OCI-LY3 (cell line): Measurements from ENCODE around the gene ALS2.

ENCODE experiments used
- EZH2phosphoT487 ChIP-seq: fragments of 200-600 bp; shearing (Covaris generic); IDR thresholded peaks from 2 replicates; pipeline ENCODE4 v1.6.1; 2018; ENCODE audit warnings: antibody characterized with exemption, mixed run types, low read depth
- TF ChIP-seq, protein P1 (sequence below): fragments of 200-600, 300-600 bp; sonication (generic); IDR thresholded peaks from 2 replicates; pipeline ENCODE4 v1.5.1; 2014; ENCODE audit warnings: antibody characterized with exemption, low read length, low read depth

DNA sequence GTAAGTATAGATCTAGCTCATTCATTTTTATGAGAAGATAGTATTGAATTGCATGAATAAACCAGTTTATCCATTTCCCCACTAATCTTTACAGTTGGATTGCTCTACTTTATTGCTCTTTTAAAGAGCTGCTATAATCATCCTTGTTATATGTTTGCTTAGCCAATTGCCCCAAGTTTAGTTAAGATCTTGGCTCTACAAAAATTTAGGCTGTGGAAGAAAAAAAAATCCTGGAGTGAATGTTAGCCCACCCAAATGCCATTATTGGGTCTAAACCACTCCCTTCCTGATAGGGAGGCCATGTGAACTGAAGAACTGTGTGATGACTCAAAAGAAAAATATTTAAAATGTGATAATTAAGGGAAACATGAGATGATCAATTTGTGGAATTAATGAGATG, 2.9 kb downstream of the ALS2 start:
- TF ChIP-seq, protein P1, sequence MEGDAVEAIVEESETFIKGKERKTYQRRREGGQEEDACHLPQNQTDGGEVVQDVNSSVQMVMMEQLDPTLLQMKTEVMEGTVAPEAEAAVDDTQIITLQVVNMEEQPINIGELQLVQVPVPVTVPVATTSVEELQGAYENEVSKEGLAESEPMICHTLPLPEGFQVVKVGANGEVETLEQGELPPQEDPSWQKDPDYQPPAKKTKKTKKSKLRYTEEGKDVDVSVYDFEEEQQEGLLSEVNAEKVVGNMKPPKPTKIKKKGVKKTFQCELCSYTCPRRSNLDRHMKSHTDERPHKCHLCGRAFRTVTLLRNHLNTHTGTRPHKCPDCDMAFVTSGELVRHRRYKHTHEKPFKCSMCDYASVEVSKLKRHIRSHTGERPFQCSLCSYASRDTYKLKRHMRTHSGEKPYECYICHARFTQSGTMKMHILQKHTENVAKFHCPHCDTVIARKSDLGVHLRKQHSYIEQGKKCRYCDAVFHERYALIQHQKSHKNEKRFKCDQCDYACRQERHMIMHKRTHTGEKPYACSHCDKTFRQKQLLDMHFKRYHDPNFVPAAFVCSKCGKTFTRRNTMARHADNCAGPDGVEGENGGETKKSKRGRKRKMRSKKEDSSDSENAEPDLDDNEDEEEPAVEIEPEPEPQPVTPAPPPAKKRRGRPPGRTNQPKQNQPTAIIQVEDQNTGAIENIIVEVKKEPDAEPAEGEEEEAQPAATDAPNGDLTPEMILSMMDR, result no peak
- no peak for TF ChIP-seq EZH2phosphoT487
